Measurements from ENCODE around the gene CLCN7. TPM values are rescaled to one million over a fixed set of nuclear protein-coding genes. Genes with fewer than 3 reads are reported as not detected.

Gene CLCN7
- polyA plus RNA-seq, 3 donors = 37.4 to 249 (median 56.5) TPM

DNA sequence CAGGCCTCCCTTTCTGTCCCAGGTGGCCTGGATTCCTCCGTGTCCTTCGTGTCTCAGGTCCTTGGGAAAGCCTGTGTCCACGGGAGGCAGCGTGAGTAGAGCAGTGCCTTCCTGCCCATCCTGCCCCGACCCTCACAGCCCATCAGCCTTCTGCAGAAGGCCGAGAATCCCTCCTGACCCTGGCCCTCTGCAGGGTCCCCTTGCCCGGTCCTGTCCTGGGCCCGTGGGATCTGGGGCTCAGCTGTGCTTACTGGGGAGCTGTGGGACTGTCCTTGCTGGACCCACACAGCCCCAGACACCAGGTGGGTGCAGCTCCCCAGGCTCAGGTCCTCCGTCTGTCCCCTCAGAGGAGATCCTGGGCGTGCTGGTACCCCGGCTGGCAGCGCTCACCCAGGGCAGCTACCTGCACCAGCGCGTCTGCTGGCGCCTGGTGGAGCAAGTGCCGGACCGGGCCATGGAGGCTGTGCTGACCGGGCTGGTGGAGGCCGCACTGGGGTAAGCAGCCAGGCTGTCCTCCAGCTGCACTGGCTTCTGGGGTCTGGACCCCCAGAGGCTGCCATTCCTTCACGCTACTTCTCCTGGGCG lies 22.3 kb upstream of the CLCN7 start:
- Histone ChIP-seq H3K4me2 (replicated peaks; ENCODE audit: extremely low read depth, low read length, poor library complexity, severe bottlenecking) (no peak overlapping the region), H3K9ac (ENCODE audit: insufficient read depth, low read length, poor library complexity, severe bottlenecking) (no peak overlapping the region), H3K4me3 (replicated peaks in 1 of 3; ENCODE audit: low read depth in 2 of 3, low read length in 3 of 3) (no peak overlapping the region), H3K4me1 (ENCODE audit: control insufficient read depth in 1 of 2, insufficient read depth in 2 of 2, low read length in 2 of 2) (peaks cover 22 to 26% of the 10 kb centered on the region in 2 donors), H2AFZ (ENCODE audit: insufficient read depth, low read depth, low read length, poor library complexity, severe bottlenecking) (no peak overlapping the region), H4K20me1 (ENCODE audit: insufficient read depth, low read length) (no peaks in the 10 kb centered on the region), H3K27ac (ENCODE audit: low read depth in 1 of 2, low read length in 2 of 2) (no peak overlapping the region), H3K79me2 (ENCODE audit: insufficient read depth, low read length) (peaks cover 20% of the 10 kb centered on the region), H3K36me3 (replicated peaks in 1 of 2; ENCODE audit: control insufficient read depth in 1 of 2, insufficient read depth in 2 of 2, low read length in 2 of 2) (peaks cover 68 to 76% of the 10 kb centered on the region in 2 donors), H3K27me3 (ENCODE audit: control insufficient read depth in 2 of 2, insufficient read depth in 2 of 2, low read length in 2 of 2) (no peaks in the 10 kb centered on the region), H3K9me3 (replicated peaks in 1 of 2; ENCODE audit: control insufficient read depth in 1 of 2, insufficient read depth in 1 of 2, low read length in 2 of 2) (no peaks in the 10 kb centered on the region)
- intact Hi-C loops (cut with micrococcal nuclease) = no loop called here
- TF ChIP-seq, protein P1, sequence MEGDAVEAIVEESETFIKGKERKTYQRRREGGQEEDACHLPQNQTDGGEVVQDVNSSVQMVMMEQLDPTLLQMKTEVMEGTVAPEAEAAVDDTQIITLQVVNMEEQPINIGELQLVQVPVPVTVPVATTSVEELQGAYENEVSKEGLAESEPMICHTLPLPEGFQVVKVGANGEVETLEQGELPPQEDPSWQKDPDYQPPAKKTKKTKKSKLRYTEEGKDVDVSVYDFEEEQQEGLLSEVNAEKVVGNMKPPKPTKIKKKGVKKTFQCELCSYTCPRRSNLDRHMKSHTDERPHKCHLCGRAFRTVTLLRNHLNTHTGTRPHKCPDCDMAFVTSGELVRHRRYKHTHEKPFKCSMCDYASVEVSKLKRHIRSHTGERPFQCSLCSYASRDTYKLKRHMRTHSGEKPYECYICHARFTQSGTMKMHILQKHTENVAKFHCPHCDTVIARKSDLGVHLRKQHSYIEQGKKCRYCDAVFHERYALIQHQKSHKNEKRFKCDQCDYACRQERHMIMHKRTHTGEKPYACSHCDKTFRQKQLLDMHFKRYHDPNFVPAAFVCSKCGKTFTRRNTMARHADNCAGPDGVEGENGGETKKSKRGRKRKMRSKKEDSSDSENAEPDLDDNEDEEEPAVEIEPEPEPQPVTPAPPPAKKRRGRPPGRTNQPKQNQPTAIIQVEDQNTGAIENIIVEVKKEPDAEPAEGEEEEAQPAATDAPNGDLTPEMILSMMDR (IDR thresholded peaks at IDR 0.05) = no peak
- WGBS (ENCODE audit: insufficient coverage) = 99% methylated on average over 21 of the region's 21 CpGs
- Mint-ChIP-seq H3K9me3 (peaks cover 0 to 2% (median 0%) of the 10 kb centered on the region in 7 donors), H3K4me3 (no peak overlapping the region), H3K27me3 (ENCODE audit: low read depth in 3 of 3) (peaks cover 0 to 2% (median 0%) of the 10 kb centered on the region in 3 donors), H3K27ac (peak overlapping the region in 1 of 7 donors; percentile 14), H3K4me1 (peaks cover 18% of the 10 kb centered on the region), H3K36me3 (peaks cover 32 to 63% of the 10 kb centered on the region in 2 donors)
- DNase-seq = no peak

DNA sequence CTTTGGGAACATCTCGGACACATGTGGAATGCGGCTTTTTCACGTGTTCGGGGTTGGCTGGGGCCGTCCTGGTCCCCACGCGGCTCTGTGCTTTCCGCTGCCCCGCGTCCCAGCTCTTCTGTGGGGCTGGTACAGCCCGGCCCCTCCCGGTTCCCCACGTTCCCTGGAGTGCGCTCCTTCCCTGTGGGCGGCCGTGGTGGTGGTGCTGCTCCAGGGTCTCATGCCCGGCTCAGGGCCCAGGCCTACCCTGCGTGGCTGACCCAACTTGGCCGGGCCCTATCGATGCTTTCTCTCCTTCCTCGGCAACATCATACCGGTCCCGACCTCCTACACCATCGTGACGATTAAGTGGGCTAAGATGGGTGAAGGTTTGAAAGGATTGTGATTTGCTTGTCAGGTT lies 21.6 kb upstream of the CLCN7 start:
- intact Hi-C loops (cut with micrococcal nuclease) = no loop called here
- H3K27ac Mint-ChIP-seq = peak overlapping the region in 1 of 7 donors; percentile 0
- peaks cover 28 to 58% of the 10 kb centered on the region in 2 donors for H3K36me3 Mint-ChIP-seq
- 92% methylated on average over 24 of the region's 25 CpGs for WGBS (ENCODE audit: insufficient coverage)
- Histone ChIP-seq H3K4me2 (replicated peaks; ENCODE audit: extremely low read depth, low read length, poor library complexity, severe bottlenecking) (no peak overlapping the region), H3K4me1 (ENCODE audit: control insufficient read depth in 1 of 2, insufficient read depth in 2 of 2, low read length in 2 of 2) (peaks cover 22 to 27% of the 10 kb centered on the region in 2 donors), H3K4me3 (replicated peaks in 1 of 3; ENCODE audit: low read depth in 2 of 3, low read length in 3 of 3) (no peak overlapping the region), H3K27me3 (ENCODE audit: control insufficient read depth in 2 of 2, insufficient read depth in 2 of 2, low read length in 2 of 2) (no peaks in the 10 kb centered on the region), H2AFZ (ENCODE audit: insufficient read depth, low read depth, low read length, poor library complexity, severe bottlenecking) (no peak overlapping the region), H3K9ac (ENCODE audit: insufficient read depth, low read length, poor library complexity, severe bottlenecking) (no peak overlapping the region), H3K79me2 (ENCODE audit: insufficient read depth, low read length) (peaks cover 20% of the 10 kb centered on the region), H4K20me1 (ENCODE audit: insufficient read depth, low read length) (no peaks in the 10 kb centered on the region), H3K27ac (ENCODE audit: low read depth in 1 of 2, low read length in 2 of 2) (no peak overlapping the region), H3K36me3 (replicated peaks in 1 of 2; ENCODE audit: control insufficient read depth in 1 of 2, insufficient read depth in 2 of 2, low read length in 2 of 2) (peaks cover 61 to 69% of the 10 kb centered on the region in 2 donors), H3K9me3 (replicated peaks in 1 of 2; ENCODE audit: control insufficient read depth in 1 of 2, insufficient read depth in 1 of 2, low read length in 2 of 2) (no peaks in the 10 kb centered on the region)
- peaks cover 19% of the 10 kb centered on the region for H3K4me1 Mint-ChIP-seq
- peaks cover 0 to 2% (median 0%) of the 10 kb centered on the region in 7 donors for H3K9me3 Mint-ChIP-seq
- peaks cover 0 to 2% (median 0%) of the 10 kb centered on the region in 3 donors for H3K27me3 Mint-ChIP-seq (ENCODE audit: low read depth in 3 of 3)
- TF ChIP-seq, protein P1 (IDR thresholded peaks at IDR 0.05) = no peak
- H3K4me3 Mint-ChIP-seq = no peak overlapping the region
- no peak for DNase-seq

All from CD14-positive monocyte (primary cell).